SK-N-SH treated with all-trans-retinoic acid at 6 μM for 48 hours (cell line): ENCODE measurements around the gene RARS2.

Experiments
- ATAC-seq: fragments of 200-7000 bp; cut with Tn5 transposase; 3 replicates; pipeline ENCODE4 v1.9.1; 2020; ENCODE audit warnings: mild to moderate bottlenecking, moderate library complexity
- ARNTL ChIP-seq: fragments of 450-650 bp; formaldehyde crosslinking; IDR thresholded peaks from 2 replicates; pipeline ENCODE4 v1.5.0; 2020; ENCODE audit warnings: low read depth, mild to moderate bottlenecking, moderate library complexity, borderline replicate concordance
- BACH2 ChIP-seq: fragments of 250-450 bp; sonication (Bioruptor Pico); IDR thresholded peaks from 2 replicates; pipeline ENCODE4 v1.9.0; 2021; ENCODE audit warnings: mild to moderate bottlenecking, borderline replicate concordance
- CSDC2 ChIP-seq: fragments of 250-450 bp; sonication (Bioruptor Pico); IDR thresholded peaks from 2 replicates; pipeline ENCODE4 v1.5.0; 2020; ENCODE audit warnings: mild to moderate bottlenecking, moderate library complexity
- CSRNP3 ChIP-seq: fragments of 250-450 bp; sonication (Bioruptor Pico); IDR thresholded peaks from 2 replicates; pipeline ENCODE4 v1.5.1; 2021; ENCODE audit warnings: mild to moderate bottlenecking, moderate library complexity
- ESRRG ChIP-seq: fragments of 250-450 bp; sonication (Bioruptor Pico); IDR thresholded peaks from 2 replicates; pipeline ENCODE4 v1.6.1; 2021; ENCODE audit warnings: mild to moderate bottlenecking
- GLIS3 ChIP-seq: fragments of 250-450 bp; sonication (Bioruptor Pico); IDR thresholded peaks from 2 replicates; pipeline ENCODE4 v1.5.0; 2020; ENCODE audit warnings: mild to moderate bottlenecking, moderate library complexity
- ISL1 ChIP-seq: fragments of 250-450 bp; sonication (Bioruptor Pico); IDR thresholded peaks from 2 replicates; pipeline ENCODE4 v2.1.2; 2022; ENCODE audit warnings: mild to moderate bottlenecking, moderate library complexity
- OSR1 ChIP-seq: fragments of 250-450 bp; sonication (Bioruptor Pico); IDR thresholded peaks from 2 replicates; pipeline ENCODE4 v1.8.0; 2022; ENCODE audit warnings: moderate library complexity, mild to moderate bottlenecking, inconsistent platforms
- PATZ1 ChIP-seq: fragments of 250-450 bp; sonication (Bioruptor Pico); IDR thresholded peaks from 2 replicates; pipeline ENCODE4 v1.8.0; 2020; ENCODE audit warnings: mild to moderate bottlenecking, moderate library complexity, borderline replicate concordance
- POU6F1 ChIP-seq: fragments of 250-450 bp; sonication (Bioruptor Pico); IDR thresholded peaks from 2 replicates; pipeline ENCODE4 v1.8.0; 2021; ENCODE audit warnings: low read depth, mild to moderate bottlenecking, moderate library complexity, borderline replicate concordance
- PPARA ChIP-seq: fragments of 250-450 bp; sonication (Bioruptor Pico); IDR thresholded peaks from 2 replicates; pipeline ENCODE4 v1.5.0; 2020; ENCODE audit warnings: mild to moderate bottlenecking, borderline replicate concordance
- RARB ChIP-seq: fragments of 250-450 bp; sonication (Bioruptor Pico); IDR thresholded peaks from 2 replicates; pipeline ENCODE4 v1.8.0; 2021; ENCODE audit warnings: mild to moderate bottlenecking, moderate library complexity
- SNAI2 ChIP-seq: fragments of 250-450 bp; sonication (Bioruptor Pico); IDR thresholded peaks from 2 replicates; pipeline ENCODE4 v1.5.0; 2020; ENCODE audit warnings: mild to moderate bottlenecking, moderate library complexity
- TCF4 ChIP-seq: fragments of 250-450 bp; sonication (Bioruptor Pico); IDR thresholded peaks from 2 replicates; pipeline ENCODE4 v1.8.0; 2021; ENCODE audit warnings: mild to moderate bottlenecking, moderate library complexity, borderline replicate concordance
- TOX ChIP-seq: fragments of 250-450 bp; sonication (Bioruptor Pico); IDR thresholded peaks from 2 replicates; pipeline ENCODE4 v1.8.0; 2021; ENCODE audit warnings: mild to moderate bottlenecking, moderate library complexity, borderline replicate concordance
- TSHZ2 ChIP-seq: fragments of 250-450 bp; sonication (Bioruptor Pico); IDR thresholded peaks from 2 replicates; pipeline ENCODE4 v1.5.0; 2020; ENCODE audit warnings: mild to moderate bottlenecking, moderate library complexity
- ZC3H10 ChIP-seq: fragments of 250-450 bp; sonication (Bioruptor Pico); IDR thresholded peaks from 2 replicates; pipeline ENCODE4 v1.5.1; 2021; ENCODE audit warnings: mild to moderate bottlenecking, moderate library complexity
- ZFP3 ChIP-seq: fragments of 250-450 bp; sonication (Bioruptor Pico); IDR thresholded peaks from 2 replicates; pipeline ENCODE4 v1.5.0; 2020; ENCODE audit warnings: mild to moderate bottlenecking, moderate library complexity
- ZFP30 ChIP-seq: fragments of 450-650 bp; formaldehyde crosslinking; IDR thresholded peaks from 2 replicates; pipeline ENCODE4 v1.5.0; 2022; ENCODE audit warnings: mild to moderate bottlenecking, moderate library complexity
- ZNF565 ChIP-seq: fragments of 450-650 bp; formaldehyde crosslinking; conservative IDR thresholded peaks from 2 replicates; pipeline ENCODE4 v1.5.0; 2020; ENCODE audit warnings: low read depth, mild to moderate bottlenecking, moderate library complexity
- ZNF70 ChIP-seq: fragments of 450-650 bp; formaldehyde crosslinking; IDR thresholded peaks from 2 replicates; pipeline ENCODE4 v1.5.0; 2020; ENCODE audit warnings: mild to moderate bottlenecking, moderate library complexity
- ZNF8 ChIP-seq: fragments of 450-650 bp; formaldehyde crosslinking; IDR thresholded peaks from 2 replicates; pipeline ENCODE4 v1.5.0; 2020; ENCODE audit warnings: mild to moderate bottlenecking, moderate library complexity

Gene RARS2

GRCh38 chr6:87534377-87535047 lies 55.3 kb downstream of the RARS2 start:
- no peak for TF ChIP-seq ISL1 (CRISPR knock-in tag)
- no peak for TF ChIP-seq ZNF8 (CRISPR knock-in tag)
- no peak for TF ChIP-seq TCF4 (CRISPR knock-in tag)
- no peak for TF ChIP-seq POU6F1 (CRISPR knock-in tag)
- TF ChIP-seq BACH2 (CRISPR knock-in tag): no peak
- TF ChIP-seq OSR1 (CRISPR knock-in tag): no peak
- no peak for TF ChIP-seq CSRNP3 (CRISPR knock-in tag)
- no peak for TF ChIP-seq ZNF565 (CRISPR knock-in tag)
- TF ChIP-seq ZFP3 (CRISPR knock-in tag): no peak
- no peak for TF ChIP-seq ESRRG
- TF ChIP-seq CSDC2: no peak
- TF ChIP-seq PATZ1 (CRISPR knock-in tag): no peak
- no peak for TF ChIP-seq PPARA
- TF ChIP-seq ZFP30: no peak
- TF ChIP-seq RARB (CRISPR knock-in tag): no peak
- TF ChIP-seq SNAI2 (CRISPR knock-in tag): no peak
- TF ChIP-seq ZC3H10 (CRISPR knock-in tag): no peak
- no peak for TF ChIP-seq ARNTL (CRISPR knock-in tag)
- no peak for TF ChIP-seq TOX

GRCh38 chr6:87529221-87529620 lies 60.6 kb downstream of the RARS2 start:
- ATAC-seq: no peak
- TF ChIP-seq ZFP30 (no peak), ZNF8 (CRISPR knock-in tag) (no peak), PATZ1 (CRISPR knock-in tag) (no peak), TSHZ2 (CRISPR knock-in tag) (no peak), CSRNP3 (CRISPR knock-in tag) (no peak), OSR1 (CRISPR knock-in tag) (no peak), ESRRG (no peak), SNAI2 (CRISPR knock-in tag) (no peak), POU6F1 (CRISPR knock-in tag) (no peak), PPARA (no peak), GLIS3 (CRISPR knock-in tag) (no peak), BACH2 (CRISPR knock-in tag) (no peak), ARNTL (CRISPR knock-in tag) (no peak), TOX (no peak), CSDC2 (no peak), ZNF70 (CRISPR knock-in tag) (no peak), ZFP3 (CRISPR knock-in tag) (no peak)

More at GRCh38 chr6:87534377-87535047, 55.3 kb downstream of the RARS2 start:
- no peak for ATAC-seq
